OCI-LY1 (cell line): ENCODE data around the gene CFAP99.

Source experiments
- H2AFZ ChIP-seq: fragments of 200-600 bp; sonication (generic), shearing (Covaris generic); 2 replicates; pipeline ENCODE4 v1.6.0; 2014; ENCODE audit warnings: antibody characterized with exemption, mild to moderate bottlenecking, low read length
- H3F3A ChIP-seq: fragments of 200-600 bp; sonication (generic), shearing (Covaris generic); 2 replicates; pipeline ENCODE4 v1.6.0; 2014; ENCODE audit warnings: mild to moderate bottlenecking, antibody characterized with exemption, low read length, moderate library complexity; ENCODE audit not compliant: insufficient read depth
- H3K27ac ChIP-seq: fragments of 200-600 bp; sonication (generic); 2 replicates; pipeline ENCODE4 v1.5.1; 2014; ENCODE audit warnings: low read length, mixed run types, mild to moderate bottlenecking, low read depth; ENCODE audit not compliant: poor library complexity, severe bottlenecking
- H3K27me3 ChIP-seq: fragments of 200-600 bp; sonication (generic); 2 replicates; pipeline ENCODE4 v1.6.0; 2014; ENCODE audit warnings: antibody characterized with exemption, mild to moderate bottlenecking, low read length, moderate library complexity; ENCODE audit not compliant: insufficient read depth
- H3K36me3 ChIP-seq: fragments of 200-600 bp; sonication (generic); 2 replicates; pipeline ENCODE4 v1.6.1; 2014; ENCODE audit warnings: mild to moderate bottlenecking, antibody characterized with exemption, low read length, moderate library complexity, mixed read lengths; ENCODE audit not compliant: insufficient read depth
- H3K4me1 ChIP-seq: fragments of 200-600 bp; sonication (generic); 2 replicates; pipeline ENCODE4 v1.5.1; 2014; ENCODE audit warnings: mild to moderate bottlenecking, low read length, moderate library complexity; ENCODE audit not compliant: insufficient read depth, severe bottlenecking
- H3K4me2 ChIP-seq: fragments of 200-600 bp; sonication (generic), shearing (Covaris generic); 2 replicates; pipeline ENCODE4 v1.6.1; 2014; ENCODE audit warnings: low read length
- H3K4me3 ChIP-seq: fragments of 200-600 bp; sonication (generic); 2 replicates; pipeline ENCODE4 v1.5.1; 2014; ENCODE audit warnings: low read length, low read depth, mild to moderate bottlenecking, mixed read lengths; ENCODE audit not compliant: poor library complexity, severe bottlenecking
- H3K79me2 ChIP-seq: fragments of 200-600 bp; shearing (Covaris generic); 2 replicates; pipeline ENCODE4 v1.6.1; 2016; ENCODE audit warnings: mixed run types, low read length, mixed read lengths; ENCODE audit not compliant: insufficient read depth
- H3K9ac ChIP-seq: fragments of 200-600 bp; sonication (generic), shearing (Covaris generic); 2 replicates; pipeline ENCODE4 v1.6.1; 2014; ENCODE audit warnings: mild to moderate bottlenecking, low read length, mixed read lengths
- H3K9me2 ChIP-seq: fragments of 200-600 bp; sonication (generic), shearing (Covaris generic); 2 replicates; pipeline ENCODE4 v1.6.1; 2014; ENCODE audit warnings: low read depth, mild to moderate bottlenecking, low read length, mixed read lengths
- H3K9me3 ChIP-seq: fragments of 200-600 bp; shearing (Covaris generic); 2 replicates; pipeline ENCODE4 v1.6.1; 2014; ENCODE audit warnings: low read length, mixed read lengths
- H4K20me1 ChIP-seq: fragments of 200-600 bp; sonication (generic), shearing (Covaris generic); 2 replicates; pipeline ENCODE4 v1.6.0; 2016; ENCODE audit warnings: mild to moderate bottlenecking, low read length; ENCODE audit not compliant: insufficient read depth
- EZH2 ChIP-seq: fragments of 200-600 bp; sonication (generic), shearing (Covaris generic); IDR thresholded peaks from 2 replicates; pipeline ENCODE4 v1.8.0; 2017; ENCODE audit warnings: borderline replicate concordance, mixed run types, mild to moderate bottlenecking, antibody characterized with exemption, low read length, moderate library complexity, mixed read lengths
- TF ChIP-seq, protein P1 (sequence below): fragments of 200-600 bp; sonication (generic), shearing (Covaris generic); IDR thresholded peaks from 2 replicates; pipeline ENCODE4 v1.5.1; 2017; ENCODE audit warnings: mild to moderate bottlenecking, antibody characterized with exemption, low read length, moderate library complexity, mixed read lengths

CFAP99 gene

DNA sequence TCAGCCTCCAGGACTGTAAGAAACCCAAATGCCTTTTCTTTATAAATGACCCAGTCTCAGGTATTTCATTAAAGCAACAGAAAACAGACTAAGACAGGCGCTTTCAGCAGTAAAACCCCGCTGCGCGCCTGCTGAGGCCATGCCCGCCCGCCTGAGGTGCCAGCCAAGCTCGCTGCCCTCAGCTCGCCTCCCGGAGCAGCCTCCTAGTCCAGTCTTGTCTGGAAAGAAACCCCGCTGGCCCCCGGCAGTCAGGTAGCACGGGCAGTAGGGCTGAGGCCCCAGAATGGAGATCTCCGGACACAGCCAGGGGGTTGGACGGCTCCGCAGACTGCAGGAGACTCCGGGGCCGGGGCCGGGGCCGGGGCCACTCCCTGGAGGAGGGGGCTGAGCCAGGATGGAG lies 32.0 kb upstream of the CFAP99 start:
- H3K27me3 ChIP-seq, result no peaks in the 10 kb centered on the region
- H3K4me3 ChIP-seq, result no peak overlapping the region
- no peak overlapping the region for H3K9ac ChIP-seq
- TF ChIP-seq EZH2, result no peak
- TF ChIP-seq, protein P1, sequence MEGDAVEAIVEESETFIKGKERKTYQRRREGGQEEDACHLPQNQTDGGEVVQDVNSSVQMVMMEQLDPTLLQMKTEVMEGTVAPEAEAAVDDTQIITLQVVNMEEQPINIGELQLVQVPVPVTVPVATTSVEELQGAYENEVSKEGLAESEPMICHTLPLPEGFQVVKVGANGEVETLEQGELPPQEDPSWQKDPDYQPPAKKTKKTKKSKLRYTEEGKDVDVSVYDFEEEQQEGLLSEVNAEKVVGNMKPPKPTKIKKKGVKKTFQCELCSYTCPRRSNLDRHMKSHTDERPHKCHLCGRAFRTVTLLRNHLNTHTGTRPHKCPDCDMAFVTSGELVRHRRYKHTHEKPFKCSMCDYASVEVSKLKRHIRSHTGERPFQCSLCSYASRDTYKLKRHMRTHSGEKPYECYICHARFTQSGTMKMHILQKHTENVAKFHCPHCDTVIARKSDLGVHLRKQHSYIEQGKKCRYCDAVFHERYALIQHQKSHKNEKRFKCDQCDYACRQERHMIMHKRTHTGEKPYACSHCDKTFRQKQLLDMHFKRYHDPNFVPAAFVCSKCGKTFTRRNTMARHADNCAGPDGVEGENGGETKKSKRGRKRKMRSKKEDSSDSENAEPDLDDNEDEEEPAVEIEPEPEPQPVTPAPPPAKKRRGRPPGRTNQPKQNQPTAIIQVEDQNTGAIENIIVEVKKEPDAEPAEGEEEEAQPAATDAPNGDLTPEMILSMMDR, result no peak
- no peaks in the 10 kb centered on the region for H3F3A ChIP-seq
- no peaks in the 10 kb centered on the region for H3K9me2 ChIP-seq
- no peak overlapping the region for H2AFZ ChIP-seq
- no peaks in the 10 kb centered on the region for H3K9me3 ChIP-seq
- H4K20me1 ChIP-seq, result no peaks in the 10 kb centered on the region
- no peak overlapping the region for H3K4me2 ChIP-seq
- H3K4me1 ChIP-seq, result no peaks in the 10 kb centered on the region
- H3K36me3 ChIP-seq, result no peaks in the 10 kb centered on the region
- no peak overlapping the region for H3K27ac ChIP-seq
- no peaks in the 10 kb centered on the region for H3K79me2 ChIP-seq

DNA sequence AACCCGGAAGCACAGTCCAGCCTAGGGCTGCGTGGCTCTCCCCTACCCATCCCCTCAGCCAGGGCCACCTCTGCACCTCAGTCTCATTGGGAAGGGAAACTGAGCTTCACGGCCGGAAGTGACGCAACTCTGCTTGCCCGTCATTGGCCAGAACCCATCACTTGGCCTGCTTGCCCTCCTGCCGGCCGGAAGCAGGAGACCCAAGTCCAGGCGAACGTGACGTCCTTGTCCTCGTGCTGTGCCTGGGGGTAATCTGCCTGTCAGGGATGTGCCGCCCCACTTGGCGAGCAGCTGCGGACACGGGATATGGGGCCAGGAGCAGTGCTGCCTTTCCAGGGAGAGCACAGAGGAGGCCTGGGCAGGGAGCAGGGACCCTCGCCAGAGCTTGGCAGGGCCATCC lies 31.5 kb upstream of the CFAP99 start:
- Histone ChIP-seq H3K4me2 (no peak overlapping the region), H3K4me1 (no peaks in the 10 kb centered on the region), H3K36me3 (no peaks in the 10 kb centered on the region), H3K27me3 (no peaks in the 10 kb centered on the region), H3K9me2 (no peaks in the 10 kb centered on the region), H3K4me3 (no peak overlapping the region), H3K27ac (no peak overlapping the region), H3F3A (no peaks in the 10 kb centered on the region), H2AFZ (no peak overlapping the region), H4K20me1 (no peaks in the 10 kb centered on the region), H3K79me2 (no peaks in the 10 kb centered on the region), H3K9ac (no peak overlapping the region), H3K9me3 (no peaks in the 10 kb centered on the region)
- no peak for TF ChIP-seq EZH2
- TF ChIP-seq, protein P1, result no peak

DNA sequence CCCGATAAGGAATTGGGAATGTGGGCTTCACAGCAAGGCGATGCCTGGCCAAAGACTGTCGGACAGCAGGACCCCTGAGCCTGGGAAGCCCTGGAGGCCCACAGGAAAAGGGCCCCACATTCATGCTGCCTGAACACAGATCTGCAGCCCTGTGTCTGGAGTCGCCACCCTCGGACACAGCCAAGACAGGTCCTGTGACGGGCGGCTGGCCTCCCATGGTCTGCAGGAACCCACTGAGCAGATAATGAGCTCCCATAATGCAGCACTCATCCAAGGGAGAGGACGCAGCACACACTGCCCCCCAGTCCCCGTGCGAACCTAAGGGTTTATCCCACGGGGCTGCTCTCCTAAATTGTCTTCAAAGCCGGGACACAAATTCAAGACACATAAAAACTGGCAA lies 30.9 kb upstream of the CFAP99 start:
- Histone ChIP-seq H3F3A (no peaks in the 10 kb centered on the region), H3K36me3 (no peaks in the 10 kb centered on the region), H3K9me3 (no peaks in the 10 kb centered on the region), H3K79me2 (no peaks in the 10 kb centered on the region), H4K20me1 (no peaks in the 10 kb centered on the region), H3K9ac (no peak overlapping the region), H3K4me1 (no peaks in the 10 kb centered on the region), H3K4me3 (no peak overlapping the region), H3K27ac (no peak overlapping the region), H3K4me2 (no peak overlapping the region), H3K27me3 (no peaks in the 10 kb centered on the region), H2AFZ (no peak overlapping the region), H3K9me2 (no peaks in the 10 kb centered on the region)
- TF ChIP-seq, protein P1, result no peak
- TF ChIP-seq EZH2, result no peak
